Endothelial cell of umbilical vein (primary cell): Measurements from ENCODE around the gene SMG1.
A peak's percentile ranks its signal among the peaks of the same experiment; 100 is the strongest.

ENCODE experiments used
- EZH2 ChIP-seq: IDR thresholded peaks from 2 replicates; pipeline ENCODE4 v1.6.1; 2012; ENCODE audit warnings: borderline replicate concordance, low read depth, mild to moderate bottlenecking, moderate library complexity, low read length, inconsistent platforms; ENCODE audit not compliant: severe bottlenecking
- POLR2A ChIP-seq: IDR thresholded peaks from 2 replicates; pipeline ENCODE4 v1.6.1; 2012; ENCODE audit warnings: low read depth, mild to moderate bottlenecking, control low read depth, low read length
- POLR2AphosphoS5 ChIP-seq: IDR thresholded peaks from 2 replicates; pipeline ENCODE4 v1.6.1; 2012; ENCODE audit warnings: low read depth, mild to moderate bottlenecking, control low read depth, low read length, moderate library complexity; ENCODE audit not compliant: insufficient read depth
- TF ChIP-seq, protein P1 (sequence below), 2 donors: IDR thresholded peaks; 1 replicate in 1 of 2; 2 replicates in 1 of 2; pipeline ENCODE4 v1.5.1; 2011; ENCODE audit warnings: low read length in 2 of 2, mild to moderate bottlenecking in 2 of 2, moderate library complexity in 2 of 2, control low read depth in 1 of 2, inconsistent platforms in 1 of 2, low read depth in 1 of 2; ENCODE audit not compliant: insufficient read depth in 1 of 2; ENCODE audit errors: extremely low read depth in 1 of 2
- TF ChIP-seq, protein P2 (sequence below): IDR thresholded peaks from 2 replicates; pipeline ENCODE4 v1.6.1; 2011; ENCODE audit not compliant: insufficient read depth, insufficient read length

- TF ChIP-seq, protein P1, sequence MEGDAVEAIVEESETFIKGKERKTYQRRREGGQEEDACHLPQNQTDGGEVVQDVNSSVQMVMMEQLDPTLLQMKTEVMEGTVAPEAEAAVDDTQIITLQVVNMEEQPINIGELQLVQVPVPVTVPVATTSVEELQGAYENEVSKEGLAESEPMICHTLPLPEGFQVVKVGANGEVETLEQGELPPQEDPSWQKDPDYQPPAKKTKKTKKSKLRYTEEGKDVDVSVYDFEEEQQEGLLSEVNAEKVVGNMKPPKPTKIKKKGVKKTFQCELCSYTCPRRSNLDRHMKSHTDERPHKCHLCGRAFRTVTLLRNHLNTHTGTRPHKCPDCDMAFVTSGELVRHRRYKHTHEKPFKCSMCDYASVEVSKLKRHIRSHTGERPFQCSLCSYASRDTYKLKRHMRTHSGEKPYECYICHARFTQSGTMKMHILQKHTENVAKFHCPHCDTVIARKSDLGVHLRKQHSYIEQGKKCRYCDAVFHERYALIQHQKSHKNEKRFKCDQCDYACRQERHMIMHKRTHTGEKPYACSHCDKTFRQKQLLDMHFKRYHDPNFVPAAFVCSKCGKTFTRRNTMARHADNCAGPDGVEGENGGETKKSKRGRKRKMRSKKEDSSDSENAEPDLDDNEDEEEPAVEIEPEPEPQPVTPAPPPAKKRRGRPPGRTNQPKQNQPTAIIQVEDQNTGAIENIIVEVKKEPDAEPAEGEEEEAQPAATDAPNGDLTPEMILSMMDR (IDR thresholded peaks at IDR 0.05; ENCODE audit: extremely low read depth in 1 of 2, insufficient read depth in 1 of 2, low read depth in 1 of 2, low read length in 2 of 2), result no peak
- no peak for TF ChIP-seq EZH2
- TF ChIP-seq POLR2A, result peak; percentile 25
- no peak for TF ChIP-seq POLR2AphosphoS5
- TF ChIP-seq, protein P2, sequence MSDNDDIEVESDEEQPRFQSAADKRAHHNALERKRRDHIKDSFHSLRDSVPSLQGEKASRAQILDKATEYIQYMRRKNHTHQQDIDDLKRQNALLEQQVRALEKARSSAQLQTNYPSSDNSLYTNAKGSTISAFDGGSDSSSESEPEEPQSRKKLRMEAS, result no peak
These were observed 128.5 kb downstream of the SMG1 start for GRCh38 chr16:18797746-18798145.
